ENCODE measurements around the gene DLL4.

DLL4 gene

GRCh38 chr15:40969363-40969762, 40.2 kb downstream of the DLL4 start:
- peaks cover 3% of the 10 kb centered on the region; the same call in 1 of the 2 replicates for H3K27me3 ChIP-seq (ENCODE audit: control insufficient read depth, low read length)
- H3K9me2 ChIP-seq (replicated peaks; ENCODE audit: control insufficient read depth, low read length), result no peaks in the 10 kb centered on the region
- no peaks in the 10 kb centered on the region for H3K4me1 ChIP-seq (ENCODE audit: control insufficient read depth, low read length)
- H3F3A ChIP-seq (ENCODE audit: control insufficient read depth, insufficient read depth), result peaks cover 4% of the 10 kb centered on the region; the same call in 1 of the 2 replicates
- TF ChIP-seq CTCF (IDR thresholded peaks at IDR 0.05; ENCODE audit: low read depth, low read length, poor library complexity, severe bottlenecking), result no peak
- H3K4me2 ChIP-seq (ENCODE audit: low read length), result no peak overlapping the region
- no peak overlapping the region for H3K4me3 ChIP-seq (ENCODE audit: low read length)
- no peaks in the 10 kb centered on the region for H4K20me1 ChIP-seq (ENCODE audit: control insufficient read depth, insufficient read depth, low read depth, low read length)
- no peaks in the 10 kb centered on the region for H3K79me2 ChIP-seq (ENCODE audit: control insufficient read depth, low read length)
- no peaks in the 10 kb centered on the region for H3K9me3 ChIP-seq (ENCODE audit: control insufficient read depth, insufficient read depth, low read length)
- H3K27ac ChIP-seq (ENCODE audit: low read depth, low read length), result no peak overlapping the region
- no peaks in the 10 kb centered on the region for H3K36me3 ChIP-seq (ENCODE audit: control insufficient read depth, low read length)

- H3K79me2 ChIP-seq (ENCODE audit: control insufficient read depth, low read length), result no peaks in the 10 kb centered on the region
- H3K4me2 ChIP-seq (ENCODE audit: low read length), result no peak overlapping the region
- peaks cover 4% of the 10 kb centered on the region; the same call in 1 of the 2 replicates for H3F3A ChIP-seq (ENCODE audit: control insufficient read depth, insufficient read depth)
- no peaks in the 10 kb centered on the region for H4K20me1 ChIP-seq (ENCODE audit: control insufficient read depth, insufficient read depth, low read depth, low read length)
- H3K9me3 ChIP-seq (ENCODE audit: control insufficient read depth, insufficient read depth, low read length), result no peaks in the 10 kb centered on the region
- no peak overlapping the region for H3K27ac ChIP-seq (ENCODE audit: low read depth, low read length)
- H3K4me1 ChIP-seq (ENCODE audit: control insufficient read depth, low read length), result no peaks in the 10 kb centered on the region
- peaks cover 30% of the 10 kb centered on the region for H3K36me3 ChIP-seq (ENCODE audit: control insufficient read depth, low read length)
- H3K27me3 ChIP-seq (ENCODE audit: control insufficient read depth, low read length), result no peaks in the 10 kb centered on the region
- H3K9me2 ChIP-seq (replicated peaks; ENCODE audit: control insufficient read depth, low read length), result no peaks in the 10 kb centered on the region
- no peak for TF ChIP-seq EZH2phosphoT487 (IDR thresholded peaks at IDR 0.05; ENCODE audit: borderline replicate concordance, low read length)
- no peak for TF ChIP-seq CTCF (IDR thresholded peaks at IDR 0.05; ENCODE audit: low read depth, low read length, poor library complexity, severe bottlenecking)
- H3K4me3 ChIP-seq (ENCODE audit: low read length), result no peak overlapping the region
Measured at GRCh38 chr15:40974879-40975278, 45.7 kb downstream of the DLL4 start.

GRCh38 chr15:40976819-40977218, 47.7 kb downstream of the DLL4 start:
- H3K9me2 ChIP-seq (replicated peaks; ENCODE audit: control insufficient read depth, low read length), result no peaks in the 10 kb centered on the region
- no peaks in the 10 kb centered on the region for H4K20me1 ChIP-seq (ENCODE audit: control insufficient read depth, insufficient read depth, low read depth, low read length)
- no peaks in the 10 kb centered on the region for H3K79me2 ChIP-seq (ENCODE audit: control insufficient read depth, low read length)
- H3K27ac ChIP-seq (ENCODE audit: low read depth, low read length), result no peak overlapping the region
- H3K4me2 ChIP-seq (ENCODE audit: low read length), result no peak overlapping the region
- no peaks in the 10 kb centered on the region for H3K9me3 ChIP-seq (ENCODE audit: control insufficient read depth, insufficient read depth, low read length)
- no peaks in the 10 kb centered on the region for H3K4me1 ChIP-seq (ENCODE audit: control insufficient read depth, low read length)
- no peak overlapping the region for H3K4me3 ChIP-seq (ENCODE audit: low read length)
- H3K36me3 ChIP-seq (ENCODE audit: control insufficient read depth, low read length), result peaks cover 49% of the 10 kb centered on the region
- H3K27me3 ChIP-seq (ENCODE audit: control insufficient read depth, low read length), result no peaks in the 10 kb centered on the region
- TF ChIP-seq EZH2phosphoT487 (IDR thresholded peaks at IDR 0.05; ENCODE audit: borderline replicate concordance, low read length), result no peak
- no peak for TF ChIP-seq CTCF (IDR thresholded peaks at IDR 0.05; ENCODE audit: low read depth, low read length, poor library complexity, severe bottlenecking)
- H3F3A ChIP-seq (ENCODE audit: control insufficient read depth, insufficient read depth), result no peaks in the 10 kb centered on the region

- Histone ChIP-seq H3K9me2 (replicated peaks; ENCODE audit: control insufficient read depth, low read length) (no peaks in the 10 kb centered on the region), H4K20me1 (ENCODE audit: control insufficient read depth, insufficient read depth, low read depth, low read length) (no peaks in the 10 kb centered on the region), H3K4me2 (ENCODE audit: low read length) (no peak overlapping the region), H3K9me3 (ENCODE audit: control insufficient read depth, insufficient read depth, low read length) (no peaks in the 10 kb centered on the region), H3K4me3 (ENCODE audit: low read length) (no peak overlapping the region), H3K27ac (ENCODE audit: low read depth, low read length) (no peak overlapping the region), H3F3A (ENCODE audit: control insufficient read depth, insufficient read depth) (no peaks in the 10 kb centered on the region), H3K27me3 (ENCODE audit: control insufficient read depth, low read length) (no peaks in the 10 kb centered on the region), H3K36me3 (ENCODE audit: control insufficient read depth, low read length) (peaks cover 62% of the 10 kb centered on the region), H3K79me2 (ENCODE audit: control insufficient read depth, low read length) (no peaks in the 10 kb centered on the region), H3K4me1 (ENCODE audit: control insufficient read depth, low read length) (no peaks in the 10 kb centered on the region)
- no peak for TF ChIP-seq EZH2phosphoT487 (IDR thresholded peaks at IDR 0.05; ENCODE audit: borderline replicate concordance, low read length)
- TF ChIP-seq CTCF (IDR thresholded peaks at IDR 0.05; ENCODE audit: low read depth, low read length, poor library complexity, severe bottlenecking), result no peak
Measured at GRCh38 chr15:40978141-40978540, 49.0 kb downstream of the DLL4 start.
